ENCODE measurements around the gene ACYP2.
"Not testable (repeated sequence)": the region's sequence is repeated elsewhere in the genome, so short reads cannot be mapped to it uniquely, and the experiment has no call there.

Gene ACYP2

GRCh38 chr2:54284826-54285225 is 169.4 kb downstream of the ACYP2 start:
- TF ChIP-seq CTCF (IDR thresholded peaks at IDR 0.05; ENCODE audit: borderline replicate concordance, control extremely low read depth, extremely low read depth, insufficient read depth, missing control alignments): no peak
- DNase-seq (ENCODE audit: low spot score): no peak
- in situ Hi-C loops (cut with MboI; ENCODE audit: low sequenced_read_pairs, unreplicated experiment): no loop called here

GRCh38 chr2:54285451-54285850 is 170.0 kb downstream of the ACYP2 start:
- in situ Hi-C loops (cut with MboI; ENCODE audit: low sequenced_read_pairs, unreplicated experiment): no loop called here
- TF ChIP-seq CTCF (IDR thresholded peaks at IDR 0.05; ENCODE audit: borderline replicate concordance, control extremely low read depth, extremely low read depth, insufficient read depth, missing control alignments): no peak
- DNase-seq (ENCODE audit: low spot score): no peak

GRCh38 chr2:54287532-54287931 is 172.1 kb downstream of the ACYP2 start:
- no peak for DNase-seq (ENCODE audit: low spot score)
- no peak for TF ChIP-seq CTCF (IDR thresholded peaks at IDR 0.05; ENCODE audit: borderline replicate concordance, control extremely low read depth, extremely low read depth, insufficient read depth, missing control alignments)
- in situ Hi-C loops (cut with MboI; ENCODE audit: low sequenced_read_pairs, unreplicated experiment): no loop called here

GRCh38 chr2:54289917-54290316 is 174.5 kb downstream of the ACYP2 start:
- in situ Hi-C loops (cut with MboI; ENCODE audit: low sequenced_read_pairs, unreplicated experiment): no loop called here
- no peak for DNase-seq (ENCODE audit: low spot score)
- TF ChIP-seq CTCF (IDR thresholded peaks at IDR 0.05; ENCODE audit: borderline replicate concordance, control extremely low read depth, extremely low read depth, insufficient read depth, missing control alignments): no peak

- in situ Hi-C loops (cut with MboI; ENCODE audit: low sequenced_read_pairs, unreplicated experiment): no loop called here
- DNase-seq (ENCODE audit: low spot score): no peak
- TF ChIP-seq CTCF (IDR thresholded peaks at IDR 0.05; ENCODE audit: borderline replicate concordance, control extremely low read depth, extremely low read depth, insufficient read depth, missing control alignments): no peak
These were observed 175.1 kb downstream of the ACYP2 start for GRCh38 chr2:54290356-54291025.

GRCh38 chr2:54294665-54295064 is 179.2 kb downstream of the ACYP2 start:
- in situ Hi-C loops (cut with MboI; ENCODE audit: low sequenced_read_pairs, unreplicated experiment); DNase-seq (ENCODE audit: low spot score): not testable (repeated sequence)

GRCh38 chr2:54295911-54296310 is 180.5 kb downstream of the ACYP2 start:
- TF ChIP-seq CTCF (IDR thresholded peaks at IDR 0.05; ENCODE audit: borderline replicate concordance, control extremely low read depth, extremely low read depth, insufficient read depth, missing control alignments): no peak
- in situ Hi-C loops (cut with MboI; ENCODE audit: low sequenced_read_pairs, unreplicated experiment): no loop called here

More at GRCh38 chr2:54295911-54296310, 180.5 kb downstream of the ACYP2 start:
- no peak for DNase-seq (ENCODE audit: low spot score)

Measured in GM13976 (cell line).